Measurements from ENCODE around the gene SEC61A1. TPM values are rescaled to one million over a fixed set of nuclear protein-coding genes. Genes with fewer than 3 reads are reported as not detected.

Gene SEC61A1
- total RNA-seq, 1 experiment from 2014 or later, result 394 TPM

GRCh38 chr3:128068156-128068620 lies 16.0 kb downstream of the SEC61A1 start:
- DNase-seq, result peak; percentile 68
- H3K27ac Mint-ChIP-seq (ENCODE audit: unreplicated experiment), result peak overlapping the region; percentile 50
- peaks cover 100% of the 10 kb centered on the region for H3K36me3 Mint-ChIP-seq (ENCODE audit: insufficient read depth, unreplicated experiment)
- intact Hi-C loops (cut with micrococcal nuclease; ENCODE audit: unreplicated experiment), result no loop called here
- H3K9me3 Mint-ChIP-seq (ENCODE audit: low read depth, unreplicated experiment), result no peaks in the 10 kb centered on the region
- TF ChIP-seq CTCF (IDR thresholded peaks at IDR 0.05; ENCODE audit: unreplicated experiment), result peak; percentile 84
- no peak overlapping the region for H3K4me3 Mint-ChIP-seq (ENCODE audit: low read depth, unreplicated experiment)
- no peaks in the 10 kb centered on the region for H3K4me1 Mint-ChIP-seq (ENCODE audit: low read depth, unreplicated experiment)
- CTCF ChIA-PET, result interaction anchor here (1.4 kb wide), 1 partner anchor 65 kb away, joined by 4 read pairs; no protein-coding TSS in a partner anchor
- BruUV-seq (replicated peaks), result no TSS peak
- no peaks in the 10 kb centered on the region for H3K27me3 Mint-ChIP-seq (ENCODE audit: unreplicated experiment)

DNA sequence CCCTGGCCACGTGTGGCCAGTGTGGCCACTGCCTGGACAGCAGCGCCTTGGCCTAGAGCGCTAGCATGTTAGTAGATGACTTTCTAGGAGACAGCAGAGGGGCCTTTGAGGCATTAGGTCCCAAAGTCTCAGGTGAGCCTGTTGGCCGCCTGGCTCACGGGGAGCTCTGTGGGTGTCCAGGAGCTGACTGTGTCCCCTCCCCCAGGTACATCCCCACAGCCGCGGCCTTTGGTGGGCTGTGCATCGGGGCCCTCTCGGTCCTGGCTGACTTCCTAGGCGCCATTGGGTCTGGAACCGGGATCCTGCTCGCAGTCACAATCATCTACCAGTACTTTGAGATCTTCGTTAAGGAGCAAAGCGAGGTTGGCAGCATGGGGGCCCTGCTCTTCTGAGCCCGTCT lies 17.0 kb downstream of the SEC61A1 start:
- no TSS peak for BruUV-seq (replicated peaks)
- CTCF ChIA-PET, result interaction anchor here (1.4 to 1.6 kb wide), 2 partner anchors 12 to 64 kb away, joined by 3 to 4 read pairs; no protein-coding TSS in a partner anchor

DNA sequence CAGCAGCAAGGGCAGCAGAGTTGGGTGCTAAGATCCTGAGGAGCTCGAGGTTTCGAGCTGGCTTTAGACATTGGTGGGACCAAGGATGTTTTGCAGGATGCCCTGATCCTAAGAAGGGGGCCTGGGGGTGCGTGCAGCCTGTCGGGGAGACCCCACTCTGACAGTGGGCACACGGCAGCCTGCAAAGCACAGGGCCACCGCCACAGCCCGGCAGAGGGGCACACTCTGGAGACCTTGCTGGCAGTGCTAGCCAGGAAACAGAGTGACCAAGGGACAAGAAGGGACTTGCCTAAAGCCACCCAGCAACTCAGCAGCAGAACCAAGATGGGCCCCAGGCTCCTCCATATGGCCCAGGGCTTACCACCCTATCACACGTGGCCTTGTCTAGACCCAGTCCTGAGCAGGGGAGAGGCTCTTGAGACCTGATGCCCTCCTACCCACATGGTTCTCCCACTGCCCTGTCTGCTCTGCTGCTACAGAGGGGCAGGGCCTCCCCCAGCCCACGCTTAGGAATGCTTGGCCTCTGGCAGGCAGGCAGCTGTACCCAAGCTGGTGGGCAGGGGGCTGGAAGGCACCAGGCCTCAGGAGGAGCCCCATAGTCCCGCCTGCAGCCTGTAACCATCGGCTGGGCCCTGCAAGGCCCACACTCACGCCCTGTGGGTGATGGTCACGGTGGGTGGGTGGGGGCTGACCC lies 18.8 kb downstream of the SEC61A1 start:
- TSS peak; percentile 28 for BruUV-seq (replicated peaks)
- no peak for DNase-seq
- CTCF ChIA-PET, result no interaction called here
- H3K27me3 Mint-ChIP-seq (ENCODE audit: unreplicated experiment), result no peaks in the 10 kb centered on the region
- H3K36me3 Mint-ChIP-seq (ENCODE audit: insufficient read depth, unreplicated experiment), result peaks cover 99% of the 10 kb centered on the region
- intact Hi-C loops (cut with micrococcal nuclease; ENCODE audit: unreplicated experiment), result no loop called here
- no peaks in the 10 kb centered on the region for H3K4me1 Mint-ChIP-seq (ENCODE audit: low read depth, unreplicated experiment)
- H3K9me3 Mint-ChIP-seq (ENCODE audit: low read depth, unreplicated experiment), result no peaks in the 10 kb centered on the region
- H3K4me3 Mint-ChIP-seq (ENCODE audit: low read depth, unreplicated experiment), result no peak overlapping the region
- peak overlapping the region; percentile 31 for H3K27ac Mint-ChIP-seq (ENCODE audit: unreplicated experiment)
- TF ChIP-seq CTCF (IDR thresholded peaks at IDR 0.05; ENCODE audit: unreplicated experiment), result no peak

More for the DNA sequence above, 17.0 kb downstream of the SEC61A1 start:
- Mint-ChIP-seq H3K4me1 (ENCODE audit: low read depth, unreplicated experiment) (no peaks in the 10 kb centered on the region), H3K27me3 (ENCODE audit: unreplicated experiment) (no peaks in the 10 kb centered on the region), H3K9me3 (ENCODE audit: low read depth, unreplicated experiment) (no peaks in the 10 kb centered on the region), H3K36me3 (ENCODE audit: insufficient read depth, unreplicated experiment) (peaks cover 99% of the 10 kb centered on the region), H3K4me3 (ENCODE audit: low read depth, unreplicated experiment) (no peak overlapping the region), H3K27ac (ENCODE audit: unreplicated experiment) (no peak overlapping the region)
- TF ChIP-seq CTCF (IDR thresholded peaks at IDR 0.05; ENCODE audit: unreplicated experiment), result no peak
- intact Hi-C loops (cut with micrococcal nuclease; ENCODE audit: unreplicated experiment), result no loop called here
- DNase-seq, result no peak

DNA sequence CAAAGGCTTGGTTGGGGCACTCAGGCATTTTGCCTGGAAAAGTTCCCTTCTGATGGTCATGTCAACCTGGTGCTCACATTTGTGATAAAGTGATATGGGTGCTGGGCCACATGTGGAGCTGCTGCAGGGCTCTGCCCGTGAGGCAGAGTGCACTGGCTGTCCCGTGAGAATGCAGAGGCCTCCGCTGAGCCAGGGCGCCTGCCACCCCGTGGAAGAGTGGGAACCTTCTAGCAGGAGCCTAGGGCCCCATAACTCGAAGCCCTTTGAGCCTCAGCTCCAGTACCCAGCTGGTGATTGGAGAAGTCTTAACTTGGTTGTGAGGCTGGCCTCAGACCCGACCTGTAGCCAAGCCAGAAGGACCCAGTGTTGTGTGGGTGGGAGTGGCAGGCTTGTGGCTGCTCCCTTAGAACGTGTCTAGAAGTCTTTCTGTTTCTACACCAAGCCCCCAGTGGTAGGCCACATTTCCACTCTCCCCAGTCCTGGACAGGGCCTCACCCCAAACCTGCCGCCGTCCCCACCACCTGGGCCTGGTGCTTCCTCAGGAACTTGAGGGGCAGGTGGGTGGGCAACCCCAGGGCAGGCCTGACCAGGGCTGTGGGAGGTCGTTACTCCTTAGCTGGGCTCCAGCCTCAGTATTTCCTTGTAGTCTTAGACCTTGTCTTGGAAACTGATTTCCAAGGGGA lies 19.7 kb downstream of the SEC61A1 start:
- TF ChIP-seq CTCF (IDR thresholded peaks at IDR 0.05; ENCODE audit: unreplicated experiment), result no peak
- CTCF ChIA-PET, result no interaction called here
- H3K27me3 Mint-ChIP-seq (ENCODE audit: unreplicated experiment), result no peaks in the 10 kb centered on the region
- H3K4me1 Mint-ChIP-seq (ENCODE audit: low read depth, unreplicated experiment), result no peaks in the 10 kb centered on the region
- no peaks in the 10 kb centered on the region for H3K9me3 Mint-ChIP-seq (ENCODE audit: low read depth, unreplicated experiment)
- peaks cover 96% of the 10 kb centered on the region for H3K36me3 Mint-ChIP-seq (ENCODE audit: insufficient read depth, unreplicated experiment)
- no peak for DNase-seq
- peak overlapping the region; percentile 31 for H3K27ac Mint-ChIP-seq (ENCODE audit: unreplicated experiment)
- no peak overlapping the region for H3K4me3 Mint-ChIP-seq (ENCODE audit: low read depth, unreplicated experiment)
- intact Hi-C loops (cut with micrococcal nuclease; ENCODE audit: unreplicated experiment), result no loop called here
- no TSS peak for BruUV-seq (replicated peaks)
